ENCODE results near the gene BSN.

DNA sequence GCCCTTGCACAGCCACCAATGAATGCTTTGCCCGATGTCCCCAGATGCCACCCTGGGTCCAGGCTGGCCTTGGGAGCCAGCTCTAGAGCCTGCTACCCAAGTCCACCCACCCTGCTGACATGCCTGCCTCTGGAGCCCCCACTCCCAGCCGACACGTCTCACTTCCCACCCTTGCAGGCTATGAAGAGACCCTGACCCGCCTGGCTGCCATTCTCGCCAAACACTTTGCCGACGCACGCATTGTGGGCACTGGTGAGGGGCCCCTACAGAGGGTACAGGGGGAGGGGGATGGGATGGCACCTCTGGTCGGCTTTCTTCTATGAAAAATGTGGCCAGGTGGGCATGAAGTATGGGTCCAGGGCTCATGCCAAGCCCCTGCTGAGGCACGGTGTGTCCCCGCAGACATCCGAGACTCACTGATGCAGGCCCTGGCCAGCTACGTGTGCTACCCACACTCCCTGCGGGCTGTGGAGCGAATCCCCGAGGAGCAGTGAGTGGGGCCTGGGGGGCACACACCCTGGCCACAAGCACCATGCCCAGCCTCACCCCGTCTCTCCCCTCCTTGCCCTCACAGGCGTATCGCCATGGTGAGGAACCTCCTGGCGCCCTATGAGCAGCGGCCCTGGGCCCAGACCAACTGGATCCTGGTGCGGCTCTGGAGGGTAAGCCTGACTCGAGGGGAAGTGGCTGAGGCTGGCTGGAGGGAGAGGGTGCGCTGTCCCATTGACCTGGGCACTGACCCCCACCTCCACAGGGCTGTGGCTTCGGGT lies 159.2 kb downstream of the BSN start:
- TF ChIP-seq, protein P1, sequence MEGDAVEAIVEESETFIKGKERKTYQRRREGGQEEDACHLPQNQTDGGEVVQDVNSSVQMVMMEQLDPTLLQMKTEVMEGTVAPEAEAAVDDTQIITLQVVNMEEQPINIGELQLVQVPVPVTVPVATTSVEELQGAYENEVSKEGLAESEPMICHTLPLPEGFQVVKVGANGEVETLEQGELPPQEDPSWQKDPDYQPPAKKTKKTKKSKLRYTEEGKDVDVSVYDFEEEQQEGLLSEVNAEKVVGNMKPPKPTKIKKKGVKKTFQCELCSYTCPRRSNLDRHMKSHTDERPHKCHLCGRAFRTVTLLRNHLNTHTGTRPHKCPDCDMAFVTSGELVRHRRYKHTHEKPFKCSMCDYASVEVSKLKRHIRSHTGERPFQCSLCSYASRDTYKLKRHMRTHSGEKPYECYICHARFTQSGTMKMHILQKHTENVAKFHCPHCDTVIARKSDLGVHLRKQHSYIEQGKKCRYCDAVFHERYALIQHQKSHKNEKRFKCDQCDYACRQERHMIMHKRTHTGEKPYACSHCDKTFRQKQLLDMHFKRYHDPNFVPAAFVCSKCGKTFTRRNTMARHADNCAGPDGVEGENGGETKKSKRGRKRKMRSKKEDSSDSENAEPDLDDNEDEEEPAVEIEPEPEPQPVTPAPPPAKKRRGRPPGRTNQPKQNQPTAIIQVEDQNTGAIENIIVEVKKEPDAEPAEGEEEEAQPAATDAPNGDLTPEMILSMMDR (IDR thresholded peaks at IDR 0.05) = no peak
- TF ChIP-seq POLR2A (IDR thresholded peaks at IDR 0.05) = no peak
